Hematopoietic multipotent progenitor cell treated with erythropoietin and hydrocortisone succinate and interleukin-3 and kit ligand, for 17 days (in vitro differentiated cells): ENCODE results near the gene ELL.
"Not testable (repeated sequence)": the region's sequence is repeated elsewhere in the genome, so short reads cannot be mapped to it uniquely, and the experiment has no call there.

Experiments used
- DNase-seq: peaks from one replicate; pipeline ENCODE4 v3.0.0-alpha.2; 2015; ENCODE audit warnings: low spot score

ELL gene

GRCh38 chr19:18531485-18531884 lies 9.6 kb upstream of the ELL start:
- no peak for DNase-seq

GRCh38 chr19:18529782-18530181 lies 7.9 kb upstream of the ELL start:
- DNase-seq = no peak

GRCh38 chr19:18526316-18526715 lies 4.4 kb upstream of the ELL start:
- no peak for DNase-seq

GRCh38 chr19:18523841-18524240 lies 2.0 kb upstream of the ELL start:
- DNase-seq = no peak

- not testable (repeated sequence) for DNase-seq
Measured at GRCh38 chr19:18522862-18523440, 1.1 kb upstream of the ELL start.

- peak; percentile 100 for DNase-seq
Measured at GRCh38 chr19:18522124-18522861, 423 bp upstream of the ELL start.

- peak; percentile 50 for DNase-seq
Measured at GRCh38 chr19:18520848-18521691, 800 bp downstream of the ELL start.

GRCh38 chr19:18519962-18520847 lies 1.7 kb downstream of the ELL start:
- peak; percentile 85 for DNase-seq

GRCh38 chr19:18518639-18519038 lies 3.2 kb downstream of the ELL start:
- DNase-seq = no peak

- DNase-seq = no peak
Measured at GRCh38 chr19:18517606-18518005, 4.3 kb downstream of the ELL start.

GRCh38 chr19:18515959-18516358 lies 5.9 kb downstream of the ELL start:
- DNase-seq = no peak

- no peak for DNase-seq
Measured at GRCh38 chr19:18514800-18515682, 6.8 kb downstream of the ELL start.

GRCh38 chr19:18513868-18514267 lies 8.0 kb downstream of the ELL start:
- DNase-seq = no peak

- DNase-seq = no peak
Measured at GRCh38 chr19:18510216-18510615, 11.7 kb downstream of the ELL start.

GRCh38 chr19:18508585-18508984 lies 13.3 kb downstream of the ELL start:
- DNase-seq = no peak

- DNase-seq = no peak
Measured at GRCh38 chr19:18507727-18508440, 14.0 kb downstream of the ELL start.

GRCh38 chr19:18507021-18507726 lies 14.7 kb downstream of the ELL start:
- peak; percentile 41 for DNase-seq

GRCh38 chr19:18506101-18506930 lies 15.6 kb downstream of the ELL start:
- DNase-seq = no peak
